CD4-positive, CD25-positive, alpha-beta regulatory T cell (primary cell): ENCODE results near the gene WDR91. TPM values are rescaled to one million over a fixed set of nuclear protein-coding genes. Genes with fewer than 3 reads are reported as not detected.
A peak's percentile ranks its signal among the peaks of the same experiment; 100 is the strongest.

Experiments
- ATAC-seq, 2 donors: fragments of 150-1000 bp; cut with Tn5 transposase; one replicate each; pipeline ENCODE4 v1.10.0; 2021; ENCODE audit warnings: low read depth in 2 of 2, moderate number of reproducible peaks in 2 of 2, moderate library complexity in 1 of 2
- DNase-seq, 3 donors: peaks; one replicate each; pipeline versions ENCODE4 v3.0.0 to v3.0.0-alpha.2; 2012 to 2022; ENCODE audit warnings: mixed read lengths in 1 of 3
- H3K27ac ChIP-seq: one replicate; pipeline ENCODE4 v1.7.0; 2013; ENCODE audit warnings: mild to moderate bottlenecking, low read length; ENCODE audit not compliant: insufficient read depth, poor library complexity, severe bottlenecking
- H3K27me3 ChIP-seq: one replicate; pipeline ENCODE4 v1.7.0; 2013; ENCODE audit warnings: low read length; ENCODE audit not compliant: control insufficient read depth, insufficient read depth
- H3K36me3 ChIP-seq: one replicate; pipeline ENCODE4 v1.7.0; 2013; ENCODE audit warnings: mild to moderate bottlenecking, low read length, moderate library complexity; ENCODE audit not compliant: control insufficient read depth, insufficient read depth
- H3K4me1 ChIP-seq: 2 replicates; pipeline ENCODE4 v1.7.0; 2013; ENCODE audit warnings: mild to moderate bottlenecking, low read length; ENCODE audit not compliant: insufficient read depth, control insufficient read depth, poor library complexity, severe bottlenecking
- H3K4me3 ChIP-seq: one replicate; pipeline ENCODE4 v1.7.0; 2013; ENCODE audit warnings: low read depth, mild to moderate bottlenecking, low read length, moderate library complexity
- H3K9me3 ChIP-seq, 2 experiments: 1 replicate in 1 of 2; 2 replicates in 1 of 2; pipeline ENCODE4 v1.7.0; 2013; ENCODE audit warnings: low read length in 2 of 2, mild to moderate bottlenecking in 1 of 2, moderate library complexity in 1 of 2; ENCODE audit not compliant: control insufficient read depth in 2 of 2
- H3K27ac Mint-ChIP-seq, 3 donors: one replicate each; pipeline ENCODE4 v1.8.0; 2020 to 2022; ENCODE audit warnings: mild to moderate bottlenecking in 3 of 3, mixed read lengths in 3 of 3, moderate library complexity in 2 of 3
- H3K27me3 Mint-ChIP-seq: one replicate; pipeline ENCODE4 v1.8.0; 2022; ENCODE audit warnings: mild to moderate bottlenecking, mixed read lengths
- H3K36me3 Mint-ChIP-seq: one replicate; pipeline ENCODE4 v1.8.0; 2020; ENCODE audit warnings: mixed read lengths
- H3K4me1 Mint-ChIP-seq, 4 donors: one replicate each; pipeline ENCODE4 v1.8.0; 2020 to 2022; ENCODE audit warnings: mixed read lengths in 4 of 4, mild to moderate bottlenecking in 1 of 4
- H3K4me3 Mint-ChIP-seq, 4 donors: one replicate each; pipeline ENCODE4 v1.8.0; 2020 to 2022; ENCODE audit warnings: mild to moderate bottlenecking in 4 of 4, mixed read lengths in 4 of 4, moderate library complexity in 3 of 4
- H3K9me3 Mint-ChIP-seq, 7 donors: one replicate each; pipeline ENCODE4 v1.8.0; 2020 to 2022; ENCODE audit warnings: mixed read lengths in 7 of 7, mild to moderate bottlenecking in 3 of 7, moderate library complexity in 2 of 7
- polyA plus RNA-seq, 4 donors: library from polyadenylated mRNA; unstranded; fragments of 300-500 nt; fragmentation: Illumina TruSeq; gene quantifications; one replicate each; pipeline ENCODE4 v1.2.3, GENCODE V29; 2021
- total RNA-seq: library from RNA; stranded (reverse); gene quantifications from one replicate; pipeline ENCODE4 v1.2.3, GENCODE V29; 2022

The WDR91 gene
- total and polyA plus RNA-seq, 5 donors from 2014 or later, result 3.4 to 34.9 (median 4.6) TPM

- H3K27me3 Mint-ChIP-seq, result no peaks in the 10 kb centered on the region
- H3K27ac Mint-ChIP-seq, result no peak overlapping the region
- no peak overlapping the region for H3K4me3 ChIP-seq
- H3K27me3 ChIP-seq, result no peaks in the 10 kb centered on the region
- peak overlapping the region in 2 of 4 donors; percentile 8 to 47 for H3K4me3 Mint-ChIP-seq
- no peak for DNase-seq
- H3K4me1 ChIP-seq, result peaks cover 41% of the 10 kb centered on the region
- H3K36me3 ChIP-seq, result peaks cover 28% of the 10 kb centered on the region
- ATAC-seq, result no peak
- H3K9me3 ChIP-seq, result peaks cover 27 to 35% of the 10 kb centered on the region in 2 experiments
- H3K36me3 Mint-ChIP-seq, result peaks cover 52% of the 10 kb centered on the region
- H3K27ac ChIP-seq, result no peak overlapping the region
- peaks cover 19 to 74% (median 60%) of the 10 kb centered on the region in 4 donors for H3K4me1 Mint-ChIP-seq
- H3K9me3 Mint-ChIP-seq, result peaks cover 0 to 39% (median 16%) of the 10 kb centered on the region in 7 donors
Measured at GRCh38 chr7:135152442-135152841, 58.9 kb downstream of the WDR91 start.

GRCh38 chr7:135151533-135151932 is 59.8 kb downstream of the WDR91 start:
- H3K36me3 ChIP-seq, result peaks cover 23% of the 10 kb centered on the region
- peaks cover 0 to 33% (median 14%) of the 10 kb centered on the region in 7 donors for H3K9me3 Mint-ChIP-seq
- no peak for DNase-seq
- peak overlapping the region; percentile 99 for H3K4me3 ChIP-seq
- H3K4me3 Mint-ChIP-seq, result peak overlapping the region; percentile 4 to 87 (median 51)
- ATAC-seq, result no peak
- no peak overlapping the region for H3K27ac ChIP-seq
- peak overlapping the region; percentile 12 to 52 (median 15) for H3K27ac Mint-ChIP-seq
- H3K9me3 ChIP-seq, result peaks cover 27 to 29% of the 10 kb centered on the region in 2 experiments
- H3K36me3 Mint-ChIP-seq, result peaks cover 43% of the 10 kb centered on the region
- H3K4me1 Mint-ChIP-seq, result peaks cover 19 to 75% (median 58%) of the 10 kb centered on the region in 4 donors
- H3K27me3 Mint-ChIP-seq, result no peaks in the 10 kb centered on the region
- peaks cover 48% of the 10 kb centered on the region for H3K4me1 ChIP-seq
- H3K27me3 ChIP-seq, result no peaks in the 10 kb centered on the region

GRCh38 chr7:135151132-135151531 is 60.2 kb downstream of the WDR91 start:
- peaks cover 52% of the 10 kb centered on the region for H3K4me1 ChIP-seq

GRCh38 chr7:135150072-135150782 is 61.1 kb downstream of the WDR91 start:
- H3K27ac ChIP-seq, result no peak overlapping the region

More at GRCh38 chr7:135151132-135151531, 60.2 kb downstream of the WDR91 start:
- peaks cover 39% of the 10 kb centered on the region for H3K36me3 Mint-ChIP-seq
- H3K36me3 ChIP-seq, result peaks cover 23% of the 10 kb centered on the region
- peaks cover 19 to 77% (median 60%) of the 10 kb centered on the region in 4 donors for H3K4me1 Mint-ChIP-seq
- H3K9me3 ChIP-seq, result peaks cover 23 to 25% of the 10 kb centered on the region in 2 experiments
- H3K4me3 Mint-ChIP-seq, result peak overlapping the region; percentile 87 to 93 (median 88)
- H3K27me3 Mint-ChIP-seq, result no peaks in the 10 kb centered on the region
- peaks cover 0 to 29% (median 9%) of the 10 kb centered on the region in 7 donors for H3K9me3 Mint-ChIP-seq
- no peaks in the 10 kb centered on the region for H3K27me3 ChIP-seq
- peak overlapping the region; percentile 99 for H3K4me3 ChIP-seq
- ATAC-seq (no peak), DNase-seq (no peak)
- peak overlapping the region; percentile 12 to 52 (median 15) for H3K27ac Mint-ChIP-seq
- no peak overlapping the region for H3K27ac ChIP-seq

GRCh38 chr7:135147899-135148721 is 63.2 kb downstream of the WDR91 start, which contains the start of gene TMEM140:
TMEM140 (plus strand) TSS chr7:135148072; CDS start chr7:135164442, 16,370 bp downstream.
- Histone ChIP-seq H3K27ac (peak within 1 kb of the TSS; percentile 94), H3K9me3 (peaks cover 0 to 3% of the 10 kb centered on the region in 2 experiments), H3K4me1 (peaks cover 56% of the 10 kb centered on the region), H3K4me3 (peak within 1 kb of the TSS; percentile 99), H3K36me3 (peaks cover 19% of the 10 kb centered on the region), H3K27me3 (no peaks in the 10 kb centered on the region)
- peak within 1 kb of the TSS; percentile 87 to 94 (median 92) for H3K4me3 Mint-ChIP-seq
- H3K36me3 Mint-ChIP-seq, result peaks cover 15% of the 10 kb centered on the region
- no peaks in the 10 kb centered on the region for H3K27me3 Mint-ChIP-seq
- H3K27ac Mint-ChIP-seq, result peak within 1 kb of the TSS; percentile 96 to 98 (median 97)
- H3K4me1 Mint-ChIP-seq, result peaks cover 5 to 70% (median 58%) of the 10 kb centered on the region in 4 donors
- ATAC-seq, result peak; percentile 76 to 85
- peak; percentile 42 to 92 (median 82) for DNase-seq
- H3K9me3 Mint-ChIP-seq, result peaks cover 0 to 4% (median 3%) of the 10 kb centered on the region in 7 donors

More at GRCh38 chr7:135150072-135150782, 61.1 kb downstream of the WDR91 start:
- peaks cover 33% of the 10 kb centered on the region for H3K36me3 Mint-ChIP-seq
- H3K9me3 Mint-ChIP-seq, result peaks cover 0 to 20% (median 9%) of the 10 kb centered on the region in 7 donors
- H3K4me3 ChIP-seq, result peak overlapping the region; percentile 99
- H3K4me1 ChIP-seq, result peaks cover 56% of the 10 kb centered on the region
- peaks cover 19 to 81% (median 66%) of the 10 kb centered on the region in 4 donors for H3K4me1 Mint-ChIP-seq
- peaks cover 15 to 16% of the 10 kb centered on the region in 2 experiments for H3K9me3 ChIP-seq
- H3K27ac Mint-ChIP-seq, result peak overlapping the region in 1 of 3 donors; percentile 80
- H3K36me3 ChIP-seq, result peaks cover 19% of the 10 kb centered on the region
- H3K27me3 ChIP-seq, result no peaks in the 10 kb centered on the region
- DNase-seq (no peak), ATAC-seq (no peak)
- no peaks in the 10 kb centered on the region for H3K27me3 Mint-ChIP-seq
- peak overlapping the region; percentile 87 to 94 (median 92) for H3K4me3 Mint-ChIP-seq

- H3K36me3 ChIP-seq, result peaks cover 13% of the 10 kb centered on the region
- DNase-seq (peak in 2 of 3 donors; percentile 24 to 64), ATAC-seq (peak; percentile 7 to 23)
- H3K4me3 Mint-ChIP-seq, result peak overlapping the region; percentile 87 to 94 (median 92)
- peaks cover 8% of the 10 kb centered on the region for H3K36me3 Mint-ChIP-seq
- H3K27me3 ChIP-seq, result no peaks in the 10 kb centered on the region
- H3K27ac Mint-ChIP-seq, result peak overlapping the region; percentile 96 to 98 (median 97)
- H3K4me3 ChIP-seq, result peak overlapping the region; percentile 99
- peaks cover 2% of the 10 kb centered on the region for H3K27me3 Mint-ChIP-seq
- H3K9me3 Mint-ChIP-seq, result peaks cover 0 to 1% (median 0%) of the 10 kb centered on the region in 7 donors
- peaks cover 56% of the 10 kb centered on the region for H3K4me1 ChIP-seq
- peaks cover 5 to 66% (median 53%) of the 10 kb centered on the region in 4 donors for H3K4me1 Mint-ChIP-seq
- H3K27ac ChIP-seq, result peak overlapping the region; percentile 94
- no peaks in the 10 kb centered on the region for H3K9me3 ChIP-seq
Measured at GRCh38 chr7:135147341-135147898, 63.9 kb downstream of the WDR91 start.
